Activated B cell treated with CpG ODN at 0.5 μM for 24 hours (primary cell): ENCODE data around the gene CPA4. TPM values are rescaled to one million over a fixed set of nuclear protein-coding genes. Genes with fewer than 3 reads are reported as not detected.

Experiments used
- ATAC-seq: fragments of 200-7000 bp; cut with Tn5 transposase; one replicate; pipeline ENCODE4 v1.10.0; 2021; ENCODE audit warnings: low read depth, mild to moderate bottlenecking, moderate library complexity
- CTCF ChIA-PET: fragments of 350-600 bp; sonication (Branson Sonifier 250); formaldehyde crosslinking; loops from one replicate; lab custom pipeline; 2021; ENCODE audit warnings: antibody characterized with exemption; lab: Charles Lee
- POLR2A ChIA-PET: fragments of 350-600 bp; sonication (Branson Sonifier 250); formaldehyde crosslinking; loops from one replicate; lab custom pipeline; 2021; ENCODE audit warnings: antibody characterized with exemption; lab: Charles Lee
- DNase-seq: peaks from one replicate; pipeline ENCODE4 v3.0.0; 2022
- H3K27ac Mint-ChIP-seq: one replicate; pipeline ENCODE4 v1.8.0; 2020; ENCODE audit warnings: mixed read lengths
- H3K27me3 Mint-ChIP-seq: one replicate; pipeline ENCODE4 v1.8.0; 2021; ENCODE audit warnings: mixed read lengths
- H3K36me3 Mint-ChIP-seq: one replicate; pipeline ENCODE4 v1.8.0; 2021; ENCODE audit warnings: low read depth, mixed read lengths
- H3K4me1 Mint-ChIP-seq: one replicate; pipeline ENCODE4 v1.8.0; 2021; ENCODE audit warnings: mixed read lengths
- H3K4me3 Mint-ChIP-seq: one replicate; pipeline ENCODE4 v1.8.0; 2020; ENCODE audit warnings: mild to moderate bottlenecking, mixed read lengths
- H3K9me3 Mint-ChIP-seq: one replicate; pipeline ENCODE4 v1.8.0; 2020; ENCODE audit warnings: mixed read lengths
- intact Hi-C: fragments of 100-400 bp; cut with micrococcal nuclease; formaldehyde crosslinking; loops from one replicate; pipeline ENCODE4 v1.15.1; 2024
- total RNA-seq: library from RNA; stranded (reverse); gene quantifications from 2 replicates; pipeline ENCODE4 v1.2.3, GENCODE V29; 2022
- TF ChIP-seq, protein P1 (sequence below): fragments of 200-600 bp; IDR thresholded peaks from one replicate; pipeline ENCODE4 v1.8.0; 2022; ENCODE audit warnings: antibody characterized with exemption, mild to moderate bottlenecking

Gene CPA4
- total RNA-seq, 1 donor from 2014 or later, result not detected

DNA sequence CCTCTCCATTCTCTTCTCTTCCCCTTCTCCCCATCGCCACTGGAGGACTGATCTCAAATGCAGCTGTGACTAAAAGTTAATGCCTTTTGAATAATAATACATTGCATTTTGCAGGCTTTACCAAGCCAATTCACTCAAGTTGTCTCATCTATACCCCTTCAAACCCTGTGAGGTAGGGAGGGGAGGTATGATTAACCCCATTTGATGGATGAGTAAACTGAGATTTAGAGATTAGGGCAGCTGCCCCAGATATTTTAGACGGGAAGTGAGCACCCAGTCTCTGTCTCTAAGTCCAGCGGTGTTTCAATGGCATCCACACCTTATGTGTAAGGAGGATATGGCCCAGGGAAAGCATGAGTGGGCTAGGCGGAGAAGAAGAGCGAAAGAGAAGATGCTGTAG lies 52.8 kb downstream of the CPA4 start:
- TF ChIP-seq, protein P1, sequence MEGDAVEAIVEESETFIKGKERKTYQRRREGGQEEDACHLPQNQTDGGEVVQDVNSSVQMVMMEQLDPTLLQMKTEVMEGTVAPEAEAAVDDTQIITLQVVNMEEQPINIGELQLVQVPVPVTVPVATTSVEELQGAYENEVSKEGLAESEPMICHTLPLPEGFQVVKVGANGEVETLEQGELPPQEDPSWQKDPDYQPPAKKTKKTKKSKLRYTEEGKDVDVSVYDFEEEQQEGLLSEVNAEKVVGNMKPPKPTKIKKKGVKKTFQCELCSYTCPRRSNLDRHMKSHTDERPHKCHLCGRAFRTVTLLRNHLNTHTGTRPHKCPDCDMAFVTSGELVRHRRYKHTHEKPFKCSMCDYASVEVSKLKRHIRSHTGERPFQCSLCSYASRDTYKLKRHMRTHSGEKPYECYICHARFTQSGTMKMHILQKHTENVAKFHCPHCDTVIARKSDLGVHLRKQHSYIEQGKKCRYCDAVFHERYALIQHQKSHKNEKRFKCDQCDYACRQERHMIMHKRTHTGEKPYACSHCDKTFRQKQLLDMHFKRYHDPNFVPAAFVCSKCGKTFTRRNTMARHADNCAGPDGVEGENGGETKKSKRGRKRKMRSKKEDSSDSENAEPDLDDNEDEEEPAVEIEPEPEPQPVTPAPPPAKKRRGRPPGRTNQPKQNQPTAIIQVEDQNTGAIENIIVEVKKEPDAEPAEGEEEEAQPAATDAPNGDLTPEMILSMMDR, result no peak
- no peak overlapping the region for H3K27ac Mint-ChIP-seq
- DNase-seq, result no peak
- ATAC-seq, result no peak
- H3K9me3 Mint-ChIP-seq, result no peaks in the 10 kb centered on the region
- ChIA-PET CTCF (no interaction called here), POLR2A (no interaction called here)
- H3K4me3 Mint-ChIP-seq, result no peak overlapping the region
- H3K36me3 Mint-ChIP-seq, result no peaks in the 10 kb centered on the region
- H3K4me1 Mint-ChIP-seq, result no peaks in the 10 kb centered on the region
- H3K27me3 Mint-ChIP-seq, result peaks cover 3% of the 10 kb centered on the region
- intact Hi-C loops, result no loop called here

DNA sequence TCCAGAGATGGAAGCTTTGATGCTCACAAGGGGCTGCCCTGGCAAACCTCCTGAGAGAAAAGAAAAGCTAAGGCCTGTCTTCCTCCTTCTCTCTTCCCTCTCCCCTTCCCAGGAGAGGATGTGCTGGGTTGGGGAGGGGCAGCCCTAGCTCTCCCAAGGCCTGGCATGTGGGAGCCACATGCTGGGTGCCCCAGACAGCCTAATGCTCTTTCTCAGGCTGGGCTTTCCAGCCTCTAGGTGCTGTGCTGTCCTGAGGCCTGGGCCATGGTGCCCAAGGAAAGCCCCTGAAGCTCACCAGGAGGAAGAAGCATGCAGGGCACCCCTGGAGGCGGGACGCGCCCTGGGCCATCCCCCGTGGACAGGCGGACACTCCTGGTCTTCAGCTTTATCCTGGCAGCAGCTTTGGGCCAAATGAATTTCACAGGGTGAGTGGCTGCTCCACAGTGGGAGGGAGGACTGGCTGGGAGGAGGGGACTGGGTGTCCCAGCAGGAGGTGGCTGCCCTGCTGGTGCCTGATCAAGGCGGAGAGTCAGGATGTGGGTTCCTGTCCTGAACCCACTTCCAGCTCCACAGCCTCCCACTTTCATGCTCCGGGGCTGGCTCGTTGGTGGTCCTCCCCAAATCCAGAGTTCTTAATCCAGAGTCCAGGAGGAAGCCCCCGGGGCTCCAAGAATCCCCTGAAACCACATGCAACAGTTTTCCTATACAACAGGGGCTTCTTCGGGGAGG lies 53.4 kb downstream of the CPA4 start:
- Mint-ChIP-seq H3K4me3 (no peak overlapping the region), H3K36me3 (no peaks in the 10 kb centered on the region), H3K27me3 (peaks cover 5% of the 10 kb centered on the region), H3K4me1 (no peaks in the 10 kb centered on the region), H3K27ac (no peak overlapping the region), H3K9me3 (no peaks in the 10 kb centered on the region)
- TF ChIP-seq, protein P1, result no peak
- CTCF ChIA-PET, result no interaction called here
- intact Hi-C loops, result no loop called here
- DNase-seq (no peak), ATAC-seq (no peak)
- POLR2A ChIA-PET, result no interaction called here

DNA sequence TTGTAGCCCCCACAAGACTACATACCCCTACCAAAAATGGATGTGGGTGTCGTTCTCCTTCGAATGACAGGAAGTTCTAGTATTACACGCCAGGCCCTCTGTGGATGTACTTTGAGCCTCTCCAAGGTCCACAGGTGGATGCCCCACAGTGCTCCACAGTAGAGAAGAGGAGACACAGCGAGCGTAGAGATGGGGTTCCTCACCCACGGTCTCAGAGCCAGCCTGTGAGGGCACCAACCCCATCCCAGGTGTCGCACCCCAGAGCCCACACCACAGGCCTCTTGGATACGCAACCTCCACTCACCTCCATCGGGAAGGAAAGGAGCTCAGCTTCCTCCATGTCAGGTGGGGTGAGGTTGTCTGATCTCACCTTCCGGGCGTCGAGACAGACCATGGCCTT lies 54.0 kb downstream of the CPA4 start:
- no peak overlapping the region for H3K27ac Mint-ChIP-seq
- intact Hi-C loops, result no loop called here
- no peaks in the 10 kb centered on the region for H3K4me1 Mint-ChIP-seq
- TF ChIP-seq, protein P1, result no peak
- CTCF ChIA-PET, result no interaction called here
- DNase-seq, result no peak
- ATAC-seq, result no peak
- H3K36me3 Mint-ChIP-seq, result no peaks in the 10 kb centered on the region
- no peaks in the 10 kb centered on the region for H3K9me3 Mint-ChIP-seq
- H3K4me3 Mint-ChIP-seq, result no peak overlapping the region
- POLR2A ChIA-PET, result no interaction called here
- peaks cover 7% of the 10 kb centered on the region for H3K27me3 Mint-ChIP-seq

DNA sequence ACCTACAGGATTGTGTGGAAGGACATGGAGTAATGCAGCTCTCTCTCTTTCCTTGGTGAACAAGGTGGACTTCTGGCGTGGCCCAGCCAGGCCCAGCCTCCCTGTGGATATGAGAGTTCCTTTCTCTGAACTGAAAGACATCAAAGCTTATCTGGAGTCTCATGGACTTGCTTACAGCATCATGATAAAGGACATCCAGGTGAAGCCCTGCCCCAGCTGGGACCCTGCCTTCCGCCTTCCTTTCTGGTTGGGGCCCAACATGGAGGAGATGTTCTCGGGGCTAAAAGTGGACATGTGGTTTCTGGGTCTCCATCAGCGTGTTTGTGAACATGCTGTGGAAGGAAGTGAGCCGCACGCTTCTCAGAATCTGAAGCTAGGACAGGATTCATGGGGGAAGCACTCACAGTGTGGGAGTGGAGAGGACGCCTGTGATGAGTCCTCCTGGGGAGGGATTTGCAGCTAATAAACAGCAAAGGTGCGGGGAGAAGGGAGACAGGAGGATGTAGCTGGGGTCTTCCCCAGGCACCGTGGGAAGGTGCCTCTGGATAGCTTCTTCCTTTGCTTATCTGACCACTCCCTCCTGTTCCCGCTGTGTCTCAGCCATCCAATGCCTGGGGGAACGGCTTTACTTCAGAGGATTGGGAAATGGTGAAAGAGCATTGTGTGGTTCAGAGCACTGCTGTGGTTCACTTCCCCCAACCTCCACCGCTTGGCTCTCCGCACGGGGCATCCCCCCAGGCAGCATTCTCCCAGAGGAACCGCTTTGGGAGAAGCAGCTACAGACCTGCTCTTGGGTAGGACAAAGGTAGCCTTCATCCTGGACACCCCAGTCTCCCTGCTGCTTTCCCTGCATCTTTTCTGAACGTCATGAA lies 57.2 kb downstream of the CPA4 start:
- ATAC-seq (no peak), DNase-seq (no peak)
- ChIA-PET CTCF (no interaction called here), POLR2A (no interaction called here)
- no peak overlapping the region for H3K27ac Mint-ChIP-seq
- TF ChIP-seq, protein P1, result no peak
- intact Hi-C loops, result loop anchor here (1.0 kb wide), 1 partner anchor 141 kb away; no protein-coding TSS in a partner anchor
- H3K4me3 Mint-ChIP-seq, result no peak overlapping the region
- H3K9me3 Mint-ChIP-seq, result no peaks in the 10 kb centered on the region
- H3K36me3 Mint-ChIP-seq, result no peaks in the 10 kb centered on the region
- peaks cover 7% of the 10 kb centered on the region for H3K27me3 Mint-ChIP-seq
- no peaks in the 10 kb centered on the region for H3K4me1 Mint-ChIP-seq
